Activated CD4-positive, alpha-beta T cell treated with anti-CD3 and anti-CD28 coated beads, Interleukin-2, amount 50 U/mL, for 1 hour (primary cell): ENCODE data around the gene THAP5.
A peak's percentile ranks its signal among the peaks of the same experiment; 100 is the strongest.

Experiments
- DNase-seq: peaks from one replicate; pipeline ENCODE4 v3.0.0-alpha.2; 2020

THAP5 gene

GRCh38 chr7:108569381-108570145, at the start of gene THAP5, which contains the start of gene DNAJB9:
TSS of gene THAP5 (minus strand) at chr7:108569706. CDS start at chr7:108569569, 137 bp downstream.
TSS of gene DNAJB9 (plus strand) at chr7:108569874. CDS start at chr7:108571727, 1,853 bp downstream.
- peak; percentile 99 for DNase-seq

- no peak for DNase-seq
Measured at GRCh38 chr7:108618056-108618455, 48.5 kb upstream of the THAP5 start.

GRCh38 chr7:108614896-108615295, 45.4 kb upstream of the THAP5 start:
- no peak for DNase-seq

- DNase-seq, result no peak
Measured at GRCh38 chr7:108613949-108614381, 44.5 kb upstream of the THAP5 start.

GRCh38 chr7:108613147-108613948, 43.8 kb upstream of the THAP5 start:
- no peak for DNase-seq

GRCh38 chr7:108611268-108611667, 41.8 kb upstream of the THAP5 start:
- no peak for DNase-seq

- no peak for DNase-seq
Measured at GRCh38 chr7:108609643-108610042, 40.1 kb upstream of the THAP5 start.

GRCh38 chr7:108605559-108606201, 36.2 kb upstream of the THAP5 start:
- DNase-seq, result no peak

- DNase-seq, result no peak
Measured at GRCh38 chr7:108604307-108605077, 35.0 kb upstream of the THAP5 start.

GRCh38 chr7:108603656-108604306, 34.3 kb upstream of the THAP5 start:
- no peak for DNase-seq

- no peak for DNase-seq
Measured at GRCh38 chr7:108600399-108600798, 30.9 kb upstream of the THAP5 start.

- no peak for DNase-seq
Measured at GRCh38 chr7:108598914-108599580, 29.5 kb upstream of the THAP5 start.

GRCh38 chr7:108598153-108598552, 28.6 kb upstream of the THAP5 start:
- no peak for DNase-seq

GRCh38 chr7:108596560-108596959, 27.1 kb upstream of the THAP5 start:
- DNase-seq, result no peak

- no peak for DNase-seq
Measured at GRCh38 chr7:108592646-108593201, 23.2 kb upstream of the THAP5 start.

- DNase-seq, result no peak
Measured at GRCh38 chr7:108590606-108591005, 21.1 kb upstream of the THAP5 start.

- DNase-seq, result no peak
Measured at GRCh38 chr7:108589874-108590273, 20.4 kb upstream of the THAP5 start.

GRCh38 chr7:108589199-108589598, 19.7 kb upstream of the THAP5 start:
- DNase-seq, result no peak

GRCh38 chr7:108586274-108586710, 16.8 kb upstream of the THAP5 start:
- DNase-seq, result no peak

- DNase-seq, result no peak
Measured at GRCh38 chr7:108585843-108586242, 16.3 kb upstream of the THAP5 start.

- no peak for DNase-seq
Measured at GRCh38 chr7:108584211-108584610, 14.7 kb upstream of the THAP5 start.
